ENCODE data around the gene FILIP1. TPM values are rescaled to one million over a fixed set of nuclear protein-coding genes. Genes with fewer than 3 reads are reported as not detected.

The FILIP1 gene
- total RNA-seq, 2 experiments from 2014 or later = not detected

GRCh38 chr6:75348882-75349261, 144.7 kb downstream of the FILIP1 start:
- H3K36me3 Mint-ChIP-seq (ENCODE audit: low read depth) = no peaks in the 10 kb centered on the region
- intact Hi-C loops (cut with micrococcal nuclease) = no loop called here
- H3K9me3 Mint-ChIP-seq = no peaks in the 10 kb centered on the region
- DNase-seq = no peak
- CTCF ChIA-PET = no interaction called here
- no peak overlapping the region for H3K4me3 Mint-ChIP-seq
- peaks cover 37% of the 10 kb centered on the region for H3K27me3 Mint-ChIP-seq (ENCODE audit: low read depth)
- peaks cover 6% of the 10 kb centered on the region for H3K4me1 Mint-ChIP-seq (ENCODE audit: low read depth)
- no peak overlapping the region for H3K27ac Mint-ChIP-seq

DNA sequence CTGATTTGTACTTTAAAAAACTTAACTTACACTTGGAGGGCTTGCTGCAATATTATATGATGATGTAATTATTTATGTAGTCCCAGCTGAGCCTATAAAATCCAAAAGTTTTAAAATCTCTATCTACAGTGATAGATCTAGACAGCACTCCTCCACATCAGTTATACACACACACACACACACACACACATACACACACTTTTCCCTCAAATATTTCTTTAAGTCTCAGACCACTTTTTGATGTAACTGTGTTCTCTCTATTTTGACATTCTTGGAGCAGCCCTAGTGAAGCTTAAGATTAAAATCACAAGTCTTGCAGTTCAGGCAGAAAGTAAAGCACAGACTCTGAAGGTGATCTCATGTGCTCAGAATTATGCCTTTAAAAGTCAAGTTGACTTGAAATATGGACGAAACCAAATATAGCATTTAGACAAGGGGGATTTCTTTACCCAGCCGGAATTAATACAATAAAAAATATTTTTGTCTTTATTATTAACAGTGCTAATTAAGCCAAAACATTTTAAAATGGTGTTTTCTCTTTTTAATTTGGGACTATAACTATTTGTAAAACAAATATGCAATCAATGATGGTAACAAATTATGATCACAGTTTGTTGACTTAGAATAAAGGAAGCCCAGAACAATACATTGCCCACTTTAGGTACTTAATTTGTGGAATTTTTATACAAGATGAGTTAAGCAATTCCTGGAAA, 145.5 kb downstream of the FILIP1 start:
- no peak overlapping the region for H3K27ac Mint-ChIP-seq
- H3K4me1 Mint-ChIP-seq (ENCODE audit: low read depth) = peaks cover 6% of the 10 kb centered on the region
- no peaks in the 10 kb centered on the region for H3K9me3 Mint-ChIP-seq
- no peaks in the 10 kb centered on the region for H3K36me3 Mint-ChIP-seq (ENCODE audit: low read depth)
- peaks cover 30% of the 10 kb centered on the region for H3K27me3 Mint-ChIP-seq (ENCODE audit: low read depth)
- intact Hi-C loops (cut with micrococcal nuclease) = no loop called here
- no peak for DNase-seq
- CTCF ChIA-PET = interaction anchor here (0.6 to 0.7 kb wide), 3 partner anchors 12 to 317 kb away, joined by 3 to 6 read pairs (median 5); no protein-coding TSS in a partner anchor
- H3K4me3 Mint-ChIP-seq = no peak overlapping the region

- intact Hi-C loops (cut with micrococcal nuclease) = no loop called here
- no peak for DNase-seq
- Mint-ChIP-seq H3K4me1 (ENCODE audit: low read depth) (peaks cover 6% of the 10 kb centered on the region), H3K36me3 (ENCODE audit: low read depth) (no peaks in the 10 kb centered on the region), H3K27ac (no peak overlapping the region), H3K9me3 (no peaks in the 10 kb centered on the region), H3K4me3 (no peak overlapping the region), H3K27me3 (ENCODE audit: low read depth) (peaks cover 18% of the 10 kb centered on the region)
- CTCF ChIA-PET = no interaction called here
Observed at GRCh38 chr6:75345413-75345812, 148.2 kb downstream of the FILIP1 start.

DNA sequence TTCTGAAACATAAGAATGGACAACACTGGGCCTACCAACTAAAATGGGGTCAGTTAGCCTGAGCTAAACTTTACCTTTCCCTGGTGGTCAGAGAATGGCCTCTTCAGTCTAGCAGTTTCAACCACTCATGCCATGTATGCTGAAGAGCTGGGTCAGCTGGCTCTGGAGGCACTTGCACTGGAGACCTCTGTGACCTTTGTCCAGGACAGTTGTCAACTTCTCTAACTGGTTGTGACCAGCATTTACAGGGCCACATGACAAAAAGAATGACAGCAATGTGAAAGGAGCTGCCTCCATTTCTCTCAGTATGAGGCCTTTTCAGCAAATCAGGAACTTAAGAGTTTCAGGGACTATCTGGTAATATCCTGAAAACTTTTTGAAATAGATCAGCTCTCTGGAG, 149.1 kb downstream of the FILIP1 start:
- CTCF ChIA-PET = interaction anchor here (0.6 kb wide), 1 partner anchor 701 kb away, joined by 4 read pairs; no protein-coding TSS in a partner anchor

DNA sequence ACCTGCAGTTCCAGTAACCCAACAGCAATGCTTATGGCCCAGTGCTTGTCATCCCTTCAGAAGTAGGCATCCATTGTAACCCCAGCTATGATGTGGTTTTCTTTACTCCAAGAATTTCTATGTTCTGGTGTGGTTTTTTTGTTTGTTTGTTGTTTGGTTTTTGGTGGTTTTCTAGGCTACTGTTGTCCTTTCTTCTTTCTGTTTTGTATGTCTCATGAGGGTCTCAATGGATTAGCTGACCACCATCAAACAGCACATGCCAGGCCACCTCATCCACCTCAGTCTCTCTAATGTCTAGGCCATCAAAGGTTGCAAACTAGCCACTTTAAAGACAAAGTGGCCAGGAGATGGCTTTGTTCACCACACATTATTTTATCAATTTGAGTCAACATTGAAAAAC, 149.6 kb downstream of the FILIP1 start:
- no peaks in the 10 kb centered on the region for H3K36me3 Mint-ChIP-seq (ENCODE audit: low read depth)
- CTCF ChIA-PET = interaction anchor here (0.6 kb wide), 1 partner anchor 700 kb away, joined by 4 read pairs; no protein-coding TSS in a partner anchor

More for the DNA sequence above, 149.1 kb downstream of the FILIP1 start:
- intact Hi-C loops (cut with micrococcal nuclease) = no loop called here
- Mint-ChIP-seq H3K4me3 (no peak overlapping the region), H3K4me1 (ENCODE audit: low read depth) (peaks cover 2% of the 10 kb centered on the region), H3K9me3 (no peaks in the 10 kb centered on the region), H3K27ac (no peak overlapping the region), H3K27me3 (ENCODE audit: low read depth) (peaks cover 14% of the 10 kb centered on the region), H3K36me3 (ENCODE audit: low read depth) (no peaks in the 10 kb centered on the region)
- DNase-seq = no peak

DNA sequence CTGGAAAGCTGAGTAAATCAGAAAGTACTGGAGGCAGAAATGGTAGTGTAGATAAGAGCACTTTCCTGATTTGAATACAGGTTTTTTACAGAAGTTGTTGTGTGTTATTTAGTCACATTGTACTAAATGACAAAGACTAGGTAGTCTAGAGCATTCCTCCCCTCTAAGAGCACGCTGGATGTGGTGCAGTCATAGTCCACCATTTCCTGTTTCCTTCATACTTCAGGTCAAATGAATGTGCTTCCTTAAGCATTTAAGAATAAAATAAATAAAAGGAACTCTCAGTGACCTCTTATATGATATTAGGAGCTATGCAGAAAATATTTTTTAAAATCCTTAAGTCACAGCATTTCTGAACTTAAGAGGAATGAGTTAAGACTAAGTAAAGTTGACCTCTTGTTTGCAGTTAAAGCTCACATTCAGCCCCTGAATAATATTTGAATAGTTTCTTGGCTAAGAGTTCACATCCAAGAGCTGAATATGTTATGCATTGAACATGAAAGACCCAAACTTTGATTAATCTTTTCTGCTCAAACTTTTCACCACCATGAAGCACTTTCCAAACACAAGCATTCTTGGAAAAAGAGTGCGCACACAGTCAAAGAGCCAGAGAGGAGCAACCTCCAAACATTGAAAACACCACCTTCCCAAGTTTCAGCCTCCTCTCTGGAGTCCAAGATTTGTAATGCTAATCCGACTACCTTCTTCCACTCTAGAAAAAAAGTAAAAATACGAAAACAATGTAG, 155.6 kb downstream of the FILIP1 start:
- intact Hi-C loops (cut with micrococcal nuclease) = no loop called here

More for the DNA sequence above, 149.6 kb downstream of the FILIP1 start:
- Mint-ChIP-seq H3K4me1 (ENCODE audit: low read depth) (peaks cover 1% of the 10 kb centered on the region), H3K27me3 (ENCODE audit: low read depth) (peaks cover 12% of the 10 kb centered on the region), H3K27ac (no peak overlapping the region), H3K9me3 (no peaks in the 10 kb centered on the region), H3K4me3 (no peak overlapping the region)
- no peak for DNase-seq
- intact Hi-C loops (cut with micrococcal nuclease) = no loop called here

DNA sequence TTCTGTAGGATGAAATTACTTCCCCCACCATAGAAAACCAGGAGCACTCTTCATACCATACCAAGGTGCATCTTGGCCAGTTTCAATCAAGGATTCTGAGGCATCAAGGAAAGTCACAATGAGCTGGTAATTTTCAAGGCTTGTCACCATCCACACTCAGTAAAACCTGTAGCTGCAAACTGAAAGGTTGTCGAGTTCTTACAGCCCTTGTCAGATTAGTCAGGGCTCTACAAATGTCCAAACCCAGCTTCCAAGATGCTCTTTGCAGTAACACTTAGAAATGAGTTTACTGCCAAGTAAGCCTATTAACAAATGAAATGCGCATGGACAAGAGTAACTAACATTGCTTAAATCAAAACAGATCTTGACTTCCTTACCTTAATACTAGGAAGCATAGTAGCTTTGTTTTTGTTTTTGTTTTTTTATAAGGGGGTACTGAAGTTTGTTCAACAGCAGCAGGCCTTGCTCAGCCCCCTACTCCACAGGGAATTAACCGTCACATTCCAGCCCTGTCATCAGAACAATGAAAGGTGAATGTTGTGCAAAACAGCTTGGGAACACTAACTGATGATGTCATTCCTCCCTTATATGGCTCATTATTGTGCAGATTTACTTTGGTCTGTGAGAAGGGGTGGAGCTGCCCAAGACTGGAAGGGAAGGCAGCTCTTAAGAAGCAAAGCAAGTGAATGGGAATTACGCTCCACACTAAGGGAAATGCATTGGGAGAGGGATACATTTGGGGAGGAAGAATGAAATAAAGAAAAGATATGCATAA, 159.1 kb downstream of the FILIP1 start:
- Mint-ChIP-seq H3K27me3 (ENCODE audit: low read depth) (peaks cover 2% of the 10 kb centered on the region), H3K36me3 (ENCODE audit: low read depth) (no peaks in the 10 kb centered on the region), H3K27ac (no peak overlapping the region), H3K9me3 (no peaks in the 10 kb centered on the region), H3K4me3 (no peak overlapping the region), H3K4me1 (ENCODE audit: low read depth) (no peaks in the 10 kb centered on the region)
- no peak for DNase-seq
- CTCF ChIA-PET = interaction anchor here (0.7 to 1.0 kb wide), 2 partner anchors 9 to 41 kb away, joined by 3 read pairs; no protein-coding TSS in a partner anchor
- intact Hi-C loops (cut with micrococcal nuclease) = no loop called here

More for the DNA sequence above, 155.6 kb downstream of the FILIP1 start:
- H3K4me3 Mint-ChIP-seq = no peak overlapping the region
- CTCF ChIA-PET = no interaction called here
- H3K27me3 Mint-ChIP-seq (ENCODE audit: low read depth) = peaks cover 2% of the 10 kb centered on the region
- no peaks in the 10 kb centered on the region for H3K9me3 Mint-ChIP-seq
- no peaks in the 10 kb centered on the region for H3K36me3 Mint-ChIP-seq (ENCODE audit: low read depth)
- DNase-seq = no peak
- no peaks in the 10 kb centered on the region for H3K4me1 Mint-ChIP-seq (ENCODE audit: low read depth)
- no peak overlapping the region for H3K27ac Mint-ChIP-seq

- H3K36me3 Mint-ChIP-seq (ENCODE audit: low read depth) = no peaks in the 10 kb centered on the region
- peaks cover 2% of the 10 kb centered on the region for H3K27me3 Mint-ChIP-seq (ENCODE audit: low read depth)
- no peaks in the 10 kb centered on the region for H3K4me1 Mint-ChIP-seq (ENCODE audit: low read depth)
- H3K27ac Mint-ChIP-seq = no peak overlapping the region
- CTCF ChIA-PET = interaction anchor here (0.7 to 1.0 kb wide), 2 partner anchors 9 to 42 kb away, joined by 3 read pairs; no protein-coding TSS in a partner anchor
- H3K9me3 Mint-ChIP-seq = no peaks in the 10 kb centered on the region
- no peak overlapping the region for H3K4me3 Mint-ChIP-seq
- intact Hi-C loops (cut with micrococcal nuclease) = no loop called here
- no peak for DNase-seq
Observed at GRCh38 chr6:75333676-75334200, 159.9 kb downstream of the FILIP1 start.

DNA sequence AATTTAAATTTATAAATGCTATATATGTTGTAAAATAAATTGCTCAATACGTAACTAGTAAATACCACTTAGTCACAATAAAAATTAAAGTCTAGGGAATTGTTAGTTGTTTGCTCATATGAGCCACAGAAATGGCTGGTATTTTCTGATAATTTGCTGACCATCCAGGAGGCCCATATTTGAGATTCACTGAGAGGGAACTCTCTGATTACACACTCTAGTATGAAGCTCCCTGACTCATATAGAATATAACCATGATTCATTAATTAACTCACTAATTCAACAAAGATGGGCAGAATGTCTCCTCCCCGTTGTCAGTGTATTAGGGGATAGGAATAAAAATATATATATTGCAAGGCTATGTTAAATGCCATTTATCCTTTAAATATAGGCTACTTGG, 162.4 kb downstream of the FILIP1 start:
- no peaks in the 10 kb centered on the region for H3K4me1 Mint-ChIP-seq (ENCODE audit: low read depth)
- no peak overlapping the region for H3K27ac Mint-ChIP-seq
- no peak for DNase-seq
- intact Hi-C loops (cut with micrococcal nuclease) = no loop called here
- CTCF ChIA-PET = no interaction called here
- no peaks in the 10 kb centered on the region for H3K9me3 Mint-ChIP-seq
- peaks cover 5% of the 10 kb centered on the region for H3K27me3 Mint-ChIP-seq (ENCODE audit: low read depth)
- H3K4me3 Mint-ChIP-seq = no peak overlapping the region
- H3K36me3 Mint-ChIP-seq (ENCODE audit: low read depth) = no peaks in the 10 kb centered on the region

GRCh38 chr6:75329703-75330102, 163.9 kb downstream of the FILIP1 start:
- no peak overlapping the region for H3K27ac Mint-ChIP-seq
- intact Hi-C loops (cut with micrococcal nuclease) = no loop called here
- H3K9me3 Mint-ChIP-seq = no peaks in the 10 kb centered on the region
- CTCF ChIA-PET = no interaction called here
- H3K27me3 Mint-ChIP-seq (ENCODE audit: low read depth) = peaks cover 10% of the 10 kb centered on the region
- no peak overlapping the region for H3K4me3 Mint-ChIP-seq
- no peaks in the 10 kb centered on the region for H3K4me1 Mint-ChIP-seq (ENCODE audit: low read depth)
- no peak for DNase-seq
- no peaks in the 10 kb centered on the region for H3K36me3 Mint-ChIP-seq (ENCODE audit: low read depth)

DNA sequence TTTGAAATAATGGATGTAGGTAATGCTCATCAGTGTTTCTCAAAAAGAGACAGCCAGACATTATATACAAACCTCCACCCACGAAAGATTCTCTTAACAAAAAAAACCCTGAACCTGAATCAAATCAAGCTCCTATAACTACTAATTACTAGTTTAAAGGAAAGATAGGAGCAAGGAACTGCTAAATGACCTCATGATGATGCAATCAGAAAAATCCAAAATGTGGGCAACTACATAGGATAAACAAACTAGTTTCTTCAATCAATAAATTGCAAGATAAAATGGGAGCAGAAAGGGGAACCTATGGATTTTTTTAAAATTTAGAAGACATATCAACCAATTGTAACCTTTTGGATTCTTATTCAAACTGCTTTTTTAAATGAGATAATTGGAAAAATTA, 165.8 kb downstream of the FILIP1 start:
- intact Hi-C loops (cut with micrococcal nuclease) = no loop called here
- Mint-ChIP-seq H3K27me3 (ENCODE audit: low read depth) (peaks cover 8% of the 10 kb centered on the region), H3K4me1 (ENCODE audit: low read depth) (no peaks in the 10 kb centered on the region), H3K4me3 (no peak overlapping the region), H3K27ac (no peak overlapping the region), H3K36me3 (ENCODE audit: low read depth) (no peaks in the 10 kb centered on the region), H3K9me3 (no peaks in the 10 kb centered on the region)
- CTCF ChIA-PET = no interaction called here
- no peak for DNase-seq

All from activated naive CD4-positive, alpha-beta T cell treated with anti-CD3 and anti-CD28 coated beads for 36 hours (primary cell).